Stimulated activated CD4-positive, alpha-beta T cell treated with anti-CD3 and anti-CD28 coated beads, Interleukin-2, amount 100 ng/mL, for 48 hours (primary cell): ENCODE results near the gene TPP2.
A peak's percentile ranks its signal among the peaks of the same experiment; 100 is the strongest.

Experiments
- DNase-seq, 2 donors: peaks; one replicate each; pipeline ENCODE4 v3.0.0-alpha.2; 2020

TPP2 gene

DNA sequence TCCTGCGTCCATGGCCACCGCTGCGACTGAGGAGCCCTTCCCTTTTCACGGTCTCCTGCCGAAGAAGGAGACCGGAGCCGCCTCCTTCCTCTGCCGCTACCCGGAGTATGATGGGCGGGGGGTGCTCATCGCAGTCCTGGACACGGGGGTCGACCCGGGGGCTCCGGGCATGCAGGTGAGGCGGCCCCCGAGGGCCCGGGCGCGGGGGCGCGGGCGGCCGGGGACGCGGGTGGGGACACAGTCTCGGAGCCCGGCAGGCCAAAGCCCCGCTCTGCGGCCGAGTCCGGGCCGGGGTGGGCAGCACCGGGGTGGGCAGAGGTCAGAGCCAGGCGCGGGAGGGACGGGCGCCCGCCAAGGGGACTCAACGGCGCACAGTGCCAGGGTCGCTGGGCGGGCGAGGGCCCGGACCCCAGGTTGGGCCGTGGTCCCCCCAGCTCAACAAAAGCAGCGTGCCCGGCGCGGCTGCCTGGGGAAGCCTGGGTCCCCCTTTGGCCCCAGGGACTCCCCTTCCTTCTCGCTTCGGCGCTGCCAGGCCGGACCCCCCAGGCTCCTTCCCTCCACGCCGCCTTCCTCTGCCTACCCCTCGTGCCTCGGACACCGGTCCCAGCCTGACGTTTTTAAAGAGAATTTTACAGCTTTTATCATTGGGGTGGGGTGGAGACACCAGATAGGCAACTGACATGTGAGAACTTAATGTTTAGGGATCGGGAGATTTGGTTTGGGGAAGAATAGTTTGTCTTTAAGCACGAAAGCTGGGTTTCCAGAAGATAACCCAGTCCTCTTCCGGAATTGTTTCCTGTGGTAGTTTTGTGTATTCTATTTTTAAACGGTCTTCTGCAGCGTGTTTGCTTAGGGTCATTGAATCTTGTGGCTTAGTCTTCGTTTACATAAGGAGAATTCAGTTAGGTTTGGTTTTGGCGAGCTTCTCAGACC lies 509 bp downstream of the TPP2 start:
- DNase-seq: peak in 1 of 2 donors; percentile 18

DNA sequence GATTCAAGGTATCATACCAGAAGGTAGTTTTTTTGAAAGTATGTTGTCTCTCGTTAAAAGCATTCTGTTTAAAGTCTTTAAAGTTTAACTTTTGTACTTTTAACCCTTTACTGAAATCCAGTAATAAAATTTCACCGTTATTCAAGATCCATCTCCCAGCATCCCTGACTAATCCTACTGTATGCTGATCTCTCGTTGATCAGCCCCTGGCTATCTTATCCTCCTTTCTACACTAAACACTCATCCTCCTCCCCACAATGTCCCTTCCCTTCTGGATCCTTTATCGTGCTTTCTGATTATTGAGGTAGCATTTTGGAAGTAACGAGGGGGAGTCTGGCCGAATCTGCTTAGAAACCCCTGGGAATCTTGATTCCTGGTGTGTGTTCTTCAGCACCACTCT lies 1.3 kb downstream of the TPP2 start:
- DNase-seq: no peak

DNA sequence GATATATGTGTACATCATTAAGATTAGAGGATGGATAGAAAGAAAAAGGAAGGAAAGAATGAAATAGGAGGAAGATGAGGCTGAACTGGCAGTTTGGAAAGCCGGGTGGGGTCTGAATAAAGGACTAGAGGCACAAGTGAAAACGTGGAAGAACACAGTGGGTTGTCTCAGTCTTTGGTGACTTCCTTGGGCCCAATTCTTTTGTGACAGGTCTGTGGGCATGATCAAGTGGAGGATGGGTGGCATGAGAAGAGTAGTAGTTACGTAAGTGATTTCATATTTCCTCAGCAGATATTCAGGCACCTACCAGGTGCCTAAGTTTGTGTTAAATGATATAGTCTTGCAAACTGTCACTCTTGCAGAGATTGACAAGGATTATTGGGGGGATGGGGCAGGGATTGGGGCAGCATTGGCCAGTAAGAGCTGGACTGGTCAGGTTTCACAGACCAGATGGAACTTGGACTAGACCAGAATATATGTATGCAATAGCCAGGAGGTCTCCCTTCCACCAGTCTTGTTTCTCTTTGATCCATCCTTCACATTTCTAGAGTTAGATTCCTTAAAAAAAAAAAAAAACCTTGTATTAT lies 2.7 kb downstream of the TPP2 start:
- no peak for DNase-seq

DNA sequence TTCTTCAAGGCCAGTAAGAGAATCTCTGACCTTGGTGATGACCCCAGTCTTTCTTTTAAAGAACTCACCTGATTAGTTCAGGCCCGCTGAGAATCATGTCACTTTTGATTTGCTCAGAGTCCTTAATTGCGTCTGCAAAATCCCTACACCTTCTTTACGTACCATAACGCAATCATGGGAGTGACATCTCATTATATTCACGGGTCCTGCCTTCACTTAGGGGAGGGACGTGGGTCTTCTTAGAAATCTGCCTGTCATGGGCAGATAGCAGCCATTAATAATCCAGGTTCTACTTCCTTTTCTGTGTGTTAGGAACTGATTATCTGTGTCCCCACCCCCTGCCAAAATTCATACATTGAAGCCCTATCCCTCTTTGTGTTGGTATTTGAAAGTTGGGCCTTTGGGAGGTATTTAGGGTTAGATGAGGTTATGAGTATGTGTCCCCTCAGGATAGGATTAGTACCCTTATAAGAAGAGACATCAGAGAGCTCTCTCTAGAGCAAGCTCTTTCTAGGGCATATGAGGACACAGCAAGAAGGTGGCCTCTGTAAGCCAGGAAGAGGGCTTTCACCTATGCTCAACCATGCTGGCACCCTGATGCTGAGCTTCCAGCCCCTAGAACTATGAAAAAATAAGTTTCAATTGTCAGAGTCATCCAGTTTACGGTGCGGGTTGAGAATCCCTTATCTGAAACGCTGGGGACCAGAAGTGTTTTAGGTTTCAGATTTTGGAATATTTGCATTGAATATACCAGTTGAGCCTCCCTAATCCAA lies 9.9 kb downstream of the TPP2 start:
- DNase-seq: no peak

DNA sequence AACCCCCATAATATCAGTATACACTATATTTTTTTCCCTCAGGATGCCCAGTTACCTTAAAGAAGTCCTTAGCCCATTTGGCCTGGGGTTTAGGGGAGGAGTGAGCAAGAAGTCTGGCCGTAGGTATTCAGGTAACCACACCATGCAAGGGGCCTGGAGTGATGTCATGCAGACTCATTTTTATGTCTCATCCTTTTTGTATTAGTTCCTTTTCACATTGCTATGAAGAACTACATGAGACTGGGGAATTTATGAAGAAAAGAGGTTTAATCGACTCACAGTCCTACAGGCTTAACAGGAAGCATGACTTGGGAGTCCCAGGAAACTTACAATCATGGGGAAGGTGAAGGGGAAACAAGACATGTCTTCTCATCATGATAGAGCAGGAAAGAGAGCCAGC lies 12.2 kb downstream of the TPP2 start:
- no peak for DNase-seq

DNA sequence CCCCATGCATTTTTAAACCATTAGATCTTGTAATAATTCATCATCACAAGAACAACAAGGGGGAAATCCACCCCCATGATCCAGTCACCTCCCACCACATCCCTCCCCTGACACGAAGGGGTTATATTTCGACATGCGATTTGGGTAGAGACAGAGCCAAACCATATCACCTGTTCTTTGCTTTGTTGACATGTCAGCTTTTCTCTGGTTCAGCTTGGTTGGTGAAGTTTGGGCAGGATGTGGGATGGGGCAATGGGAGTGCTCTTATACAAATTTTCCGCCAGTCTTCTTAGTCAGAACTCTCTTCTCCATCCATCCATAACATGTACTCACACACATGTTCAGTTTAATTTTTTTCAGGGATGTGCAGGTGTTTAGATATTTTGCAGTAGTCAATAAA lies 12.9 kb downstream of the TPP2 start:
- no peak for DNase-seq

DNA sequence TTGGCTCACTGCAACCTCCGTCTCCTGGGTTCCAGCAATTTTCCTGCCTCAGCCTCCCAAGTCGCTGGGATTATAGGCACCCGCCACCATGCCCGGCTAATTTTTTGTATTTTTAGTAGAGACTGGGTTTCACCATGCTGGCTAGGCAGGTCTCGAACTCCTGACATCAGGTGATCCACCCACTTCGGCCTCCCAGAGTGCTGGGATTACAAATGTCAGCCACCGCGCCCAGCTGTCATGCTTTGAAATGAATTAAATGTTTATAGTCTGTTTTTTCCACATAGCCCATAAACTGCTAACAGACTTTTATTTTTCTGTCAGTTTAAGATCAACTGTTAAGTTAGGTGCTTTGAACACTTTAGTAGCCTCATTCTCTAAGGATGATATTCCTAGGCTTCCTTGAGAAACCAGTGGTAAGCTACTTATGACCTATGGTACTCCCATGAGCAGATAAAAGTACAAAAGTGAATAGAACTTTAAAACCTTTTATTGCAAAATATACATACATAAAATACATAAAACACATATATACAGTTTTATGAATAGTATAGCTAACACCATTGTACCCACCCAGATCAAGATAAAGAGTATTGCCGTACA lies 13.6 kb downstream of the TPP2 start:
- no peak for DNase-seq

DNA sequence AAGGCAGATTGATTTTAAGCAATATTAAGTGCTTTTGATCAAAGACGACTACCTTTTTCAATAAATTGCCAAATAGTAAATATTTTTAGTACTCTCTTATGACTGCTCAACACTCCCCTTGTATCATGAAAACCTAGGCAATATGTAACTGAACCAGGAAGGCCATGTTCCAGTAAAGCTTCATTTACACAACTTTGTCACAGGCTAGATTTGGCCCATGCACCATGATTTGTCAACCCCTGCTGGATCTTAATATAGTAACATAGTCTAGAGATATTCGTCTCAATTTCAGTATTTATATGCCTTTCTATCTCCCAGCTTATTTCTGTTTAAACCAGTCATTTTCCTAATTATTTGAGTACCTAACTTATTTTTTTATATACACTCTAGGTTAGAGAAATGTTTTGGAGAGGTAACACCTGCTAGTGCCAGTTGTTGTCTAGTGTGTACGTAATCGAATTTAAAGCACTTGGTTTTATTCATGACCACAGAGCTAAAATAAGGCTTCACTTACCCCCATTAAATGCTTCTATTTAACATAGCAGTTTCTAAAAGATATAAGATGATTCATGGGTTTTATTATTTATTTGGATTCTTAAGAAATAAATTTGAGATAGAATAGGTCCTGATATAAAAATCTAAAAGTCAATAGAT lies 21.0 kb downstream of the TPP2 start:
- DNase-seq: no peak

DNA sequence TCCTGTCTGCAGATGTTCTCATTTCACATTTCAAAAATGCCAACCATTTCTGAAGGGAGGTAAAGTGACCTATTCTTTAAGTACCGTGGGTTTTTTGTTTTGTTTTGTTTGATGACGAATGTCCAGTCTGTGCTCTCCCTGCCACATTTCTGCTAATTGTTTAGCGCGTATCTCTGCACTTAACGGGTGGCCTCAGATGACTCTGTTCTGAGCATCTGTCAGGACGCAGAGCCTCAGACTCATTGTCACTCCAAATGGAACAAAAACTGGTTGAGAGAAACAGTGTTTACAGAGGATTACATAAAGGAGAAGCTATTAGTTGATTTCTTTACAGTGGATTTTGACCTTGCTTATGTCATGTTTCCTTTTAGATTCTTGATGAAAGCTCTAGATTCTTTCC lies 23.7 kb downstream of the TPP2 start:
- no peak for DNase-seq

DNA sequence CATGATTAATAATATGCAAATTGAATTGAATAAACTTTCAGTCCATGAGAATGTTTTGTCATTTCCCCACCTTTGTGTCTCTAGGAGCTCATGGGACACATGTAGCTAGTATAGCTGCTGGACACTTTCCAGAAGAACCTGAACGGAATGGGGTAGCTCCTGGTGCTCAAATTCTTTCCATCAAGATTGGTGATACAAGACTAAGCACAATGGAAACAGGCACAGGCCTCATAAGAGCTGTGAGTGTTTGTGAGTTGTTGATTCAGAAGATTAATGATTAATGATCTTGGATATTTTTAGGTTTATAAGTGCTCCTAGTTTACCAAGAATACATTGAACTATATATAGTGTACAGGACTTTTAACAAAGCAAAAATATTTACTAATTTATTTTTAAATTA lies 30.1 kb downstream of the TPP2 start:
- DNase-seq: no peak

DNA sequence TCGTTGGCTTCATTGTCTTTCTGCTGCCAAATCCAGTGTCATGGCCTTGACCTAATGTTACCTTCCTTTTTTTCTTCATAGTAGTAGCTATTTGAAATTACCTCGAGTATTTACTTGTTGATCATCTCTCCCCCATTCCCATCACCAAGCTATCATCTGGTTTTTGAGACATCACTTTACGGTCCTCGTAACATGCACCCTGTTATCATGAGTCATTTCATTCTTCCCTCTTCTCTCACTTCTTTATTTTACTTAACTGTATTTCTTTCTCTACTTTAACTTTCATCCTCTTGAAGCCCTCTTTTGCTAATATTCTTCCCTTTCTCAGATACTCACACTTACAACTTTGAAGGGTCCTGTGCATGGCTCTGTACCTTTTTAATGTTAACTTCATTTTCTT lies 31.8 kb downstream of the TPP2 start:
- DNase-seq: no peak

DNA sequence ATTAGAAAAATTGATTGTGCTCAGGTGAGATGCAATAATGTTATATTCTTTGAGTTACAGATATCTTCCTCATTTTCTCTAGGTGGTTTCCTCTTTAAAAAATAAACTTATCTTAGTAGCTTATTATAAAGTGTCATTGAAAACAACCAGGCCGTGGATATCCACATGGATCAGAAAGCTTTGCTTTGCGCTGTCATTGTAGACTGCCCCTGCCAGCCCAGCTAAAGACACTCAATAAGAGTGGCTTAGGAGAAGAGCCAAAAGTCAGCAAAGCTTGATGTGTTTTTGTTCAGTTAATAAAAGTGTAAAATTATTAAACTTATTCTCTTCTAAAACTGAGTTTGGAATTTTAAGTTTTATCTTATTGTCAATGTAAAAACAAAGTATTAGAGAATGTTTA lies 34.4 kb downstream of the TPP2 start:
- DNase-seq: no peak

DNA sequence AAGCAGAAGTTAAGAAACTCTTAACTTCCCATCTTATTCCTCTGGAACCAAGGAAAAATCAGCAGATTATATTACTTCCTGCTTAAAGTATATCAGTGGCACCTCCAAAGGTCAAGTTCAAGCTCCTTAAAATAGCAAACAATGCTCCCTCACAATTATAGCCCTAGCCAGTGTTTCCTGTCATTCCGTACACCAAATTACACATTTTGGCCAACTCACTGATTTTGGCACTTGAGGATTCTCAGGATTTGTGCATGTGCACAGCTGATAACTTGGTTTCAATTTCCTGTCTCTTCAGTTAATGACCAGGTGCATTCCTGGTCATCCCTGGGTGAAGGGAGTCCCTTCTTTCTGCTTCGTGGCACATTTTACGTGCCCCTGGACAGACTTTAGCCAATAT lies 42.0 kb downstream of the TPP2 start:
- DNase-seq: no peak

DNA sequence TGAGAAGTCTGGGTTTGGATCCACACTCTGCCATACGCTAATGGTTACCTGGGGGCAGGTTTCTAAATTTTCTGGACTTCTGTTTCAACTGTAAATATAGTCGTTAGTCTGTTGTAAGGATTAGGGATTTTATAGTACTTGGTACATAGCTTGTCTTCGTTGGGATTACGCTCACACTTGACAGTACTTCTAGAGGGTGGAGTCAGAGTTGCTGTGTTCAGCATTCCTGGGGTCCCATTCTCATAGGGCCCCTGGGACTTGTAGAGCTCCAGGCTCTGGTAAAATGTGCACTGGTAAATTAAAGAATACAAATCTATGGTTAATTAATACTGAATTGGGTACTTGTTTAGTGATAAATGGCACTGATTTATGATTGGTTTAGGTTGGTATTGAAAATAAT lies 45.2 kb downstream of the TPP2 start:
- DNase-seq: no peak

DNA sequence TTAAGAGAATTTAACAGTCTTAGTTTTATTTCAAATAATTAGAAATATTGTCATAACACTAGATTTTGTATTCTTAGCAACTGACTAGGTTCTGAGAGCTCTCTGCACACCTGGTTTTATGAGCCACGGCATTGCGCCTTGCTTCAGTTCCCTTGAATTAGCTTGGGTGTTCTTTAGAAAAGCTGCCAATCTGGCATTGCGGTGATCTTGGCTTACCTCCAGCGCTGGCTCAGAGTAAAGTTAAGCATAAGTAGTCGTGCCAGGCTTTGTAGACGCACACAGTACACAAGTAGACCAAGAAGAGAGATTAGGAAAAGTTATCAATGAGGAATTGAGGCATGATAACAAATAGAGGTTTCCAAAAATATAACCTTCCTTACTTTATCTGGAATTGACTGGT lies 45.7 kb downstream of the TPP2 start:
- no peak for DNase-seq

DNA sequence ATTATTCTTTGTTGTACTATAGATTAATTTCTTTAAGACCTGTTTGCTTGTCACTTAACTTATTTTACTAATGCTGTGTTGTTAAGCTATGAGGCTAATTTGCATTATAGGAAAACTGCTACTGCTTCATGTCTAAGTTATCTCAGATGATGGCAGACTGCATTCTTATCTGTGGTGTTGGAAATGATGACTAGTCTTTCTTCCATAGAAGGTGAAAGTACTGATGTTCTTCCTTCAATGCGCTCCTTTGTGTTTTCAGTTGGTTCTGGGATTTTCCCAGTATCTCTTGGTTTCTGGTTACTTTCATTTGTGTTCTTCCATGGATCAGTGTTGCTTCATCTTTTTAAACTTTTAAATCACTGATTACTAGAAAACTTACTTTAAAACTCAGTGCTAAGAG lies 46.9 kb downstream of the TPP2 start:
- no peak for DNase-seq

DNA sequence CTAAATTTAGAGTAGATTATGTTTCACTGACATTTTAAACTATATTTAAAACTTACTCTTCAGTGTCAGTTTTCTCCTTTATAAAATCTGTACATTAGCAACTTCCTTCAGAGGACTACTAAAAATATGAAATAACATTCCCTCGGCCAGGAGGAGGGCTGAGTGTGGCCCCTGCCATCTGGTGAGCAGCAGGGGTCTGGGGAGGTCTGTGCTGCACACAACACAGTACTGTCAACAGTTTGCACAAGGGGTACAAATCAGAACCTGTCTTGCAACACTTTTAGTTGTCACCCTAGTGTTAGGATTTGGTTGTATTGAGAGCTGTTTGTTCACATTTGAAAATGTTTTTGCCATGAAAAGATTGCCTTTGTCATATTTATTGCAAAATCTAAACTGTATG lies 48.9 kb downstream of the TPP2 start:
- DNase-seq: no peak

DNA sequence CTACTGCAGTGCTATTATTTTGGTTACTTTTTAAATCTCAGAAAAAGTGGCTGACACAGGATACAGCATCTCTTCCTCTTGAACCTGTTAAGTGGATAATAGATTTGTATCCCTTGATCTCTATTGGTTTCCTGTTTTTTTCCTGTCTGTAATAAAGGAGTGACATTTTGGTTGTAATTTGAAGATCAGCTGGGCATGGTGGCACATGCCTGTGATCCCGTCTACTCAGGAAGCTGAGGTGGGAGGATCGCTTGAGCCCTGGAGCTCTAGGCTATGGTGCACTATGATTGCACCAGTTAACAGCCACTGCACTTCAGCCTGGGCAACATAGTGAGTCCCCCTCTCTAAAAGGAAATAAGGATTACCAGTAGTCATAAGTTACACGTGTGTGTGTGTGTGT lies 51.3 kb downstream of the TPP2 start:
- no peak for DNase-seq

DNA sequence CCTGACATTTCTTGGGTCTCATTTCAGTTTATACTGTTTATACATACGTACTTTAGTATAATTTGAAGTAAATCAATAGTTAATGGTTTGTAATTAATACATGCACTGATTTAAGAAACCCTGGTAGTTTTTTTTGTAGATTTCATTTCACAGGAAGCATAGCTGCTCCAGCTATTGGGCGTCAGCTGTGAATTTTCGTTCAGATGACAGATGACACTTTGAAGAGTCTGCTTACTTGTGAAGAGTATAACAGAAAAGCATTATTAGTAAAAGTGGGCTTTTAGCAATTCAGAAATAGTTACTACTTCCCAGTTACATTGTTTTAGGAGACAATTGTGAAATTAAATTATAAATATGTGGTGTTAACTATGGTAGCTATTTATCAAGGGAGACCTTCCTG lies 53.7 kb downstream of the TPP2 start:
- no peak for DNase-seq

DNA sequence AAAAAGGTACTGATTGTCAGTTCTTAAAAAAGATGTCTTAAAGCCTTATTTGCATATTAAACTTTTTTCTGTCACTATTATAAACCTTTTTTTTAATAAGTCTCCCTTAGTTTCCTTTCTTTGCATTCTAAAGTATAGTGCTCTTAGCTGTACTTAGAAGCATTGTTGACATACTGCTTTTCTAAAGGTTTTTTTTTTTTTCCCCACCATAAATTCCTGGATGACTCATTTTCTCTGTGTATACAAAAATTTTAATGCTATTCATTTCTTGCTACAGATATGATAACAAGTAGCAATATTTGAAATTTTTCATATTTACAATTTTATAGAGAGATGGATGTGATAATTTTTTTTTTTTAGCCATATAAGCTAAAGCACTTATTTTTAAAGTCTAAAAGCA lies 54.6 kb downstream of the TPP2 start:
- DNase-seq: no peak

DNA sequence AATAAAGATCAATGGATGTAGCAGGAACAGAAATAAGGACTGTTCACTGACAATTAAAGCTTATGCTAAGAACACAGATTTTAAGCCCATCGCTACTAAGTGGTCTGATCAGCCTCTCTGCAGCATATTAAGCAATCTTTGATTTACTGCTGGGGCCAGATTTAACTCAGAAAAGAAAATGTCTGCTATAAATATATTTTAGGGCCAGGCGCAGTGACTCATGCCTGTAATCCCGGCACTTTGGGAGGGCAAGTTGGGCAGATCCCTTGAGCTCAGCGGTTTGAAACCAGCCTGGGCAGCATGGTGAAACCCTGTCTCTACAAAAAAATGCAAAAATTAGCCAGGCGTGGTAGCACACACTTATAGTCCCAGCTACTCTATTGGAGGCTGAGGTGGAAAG lies 55.1 kb downstream of the TPP2 start:
- no peak for DNase-seq

DNA sequence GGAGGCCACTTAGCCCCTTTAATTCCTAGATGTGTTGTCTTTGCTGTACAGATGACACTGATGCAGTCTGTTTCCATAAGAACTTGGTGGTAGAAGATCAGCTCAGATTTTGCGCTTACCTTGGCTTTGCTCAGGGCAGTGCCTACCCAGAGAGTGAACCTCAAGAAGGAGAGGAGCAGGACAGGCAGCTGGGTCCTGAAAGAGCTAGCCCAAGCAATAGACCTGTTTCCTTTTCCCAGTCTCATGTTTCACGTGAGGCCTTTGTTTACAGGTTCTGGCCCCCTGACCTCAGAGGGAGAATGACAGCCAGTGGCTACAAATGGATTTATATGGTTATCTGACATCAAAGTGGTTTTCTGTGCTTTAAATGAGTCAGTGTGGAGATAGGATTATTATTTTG lies 58.0 kb downstream of the TPP2 start:
- DNase-seq: no peak

DNA sequence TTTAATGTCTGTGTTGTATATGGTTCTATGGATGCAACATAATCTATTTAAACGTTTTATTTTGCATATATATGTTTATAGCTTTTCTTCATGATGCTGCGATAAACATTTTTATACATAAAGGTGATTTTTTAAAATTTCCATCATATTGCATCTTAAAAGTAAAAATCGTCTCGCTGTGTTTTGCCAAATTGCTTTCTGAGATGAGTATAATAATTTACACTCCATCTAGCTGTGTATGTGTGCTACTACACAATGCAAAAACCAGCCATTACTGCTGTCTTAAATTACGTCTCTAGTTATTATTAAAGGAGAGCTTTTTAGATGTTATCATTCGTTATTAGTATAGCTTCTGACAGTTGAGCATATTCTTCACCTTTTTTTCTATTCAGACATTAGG lies 60.8 kb downstream of the TPP2 start:
- DNase-seq: no peak
